ENCODE results near the gene CCDC69.
"Not testable (repeated sequence)": the region's sequence is repeated elsewhere in the genome, so short reads cannot be mapped to it uniquely, and the experiment has no call there.

CCDC69 gene

GRCh38 chr5:151248651-151249050, 24.8 kb upstream of the CCDC69 start:
- H3K4me3 ChIP-seq (ENCODE audit: low read depth, low read length) = no peak overlapping the region
- DNase-seq (ENCODE audit: low read depth) = no peak
- no peak for TF ChIP-seq CTCF (IDR thresholded peaks at IDR 0.05; ENCODE audit: control insufficient read depth, extremely low read depth, insufficient read depth)

- H3K4me3 ChIP-seq (ENCODE audit: low read depth, low read length) = no peak overlapping the region
- no peak for DNase-seq (ENCODE audit: low read depth)
- TF ChIP-seq CTCF (IDR thresholded peaks at IDR 0.05; ENCODE audit: control insufficient read depth, extremely low read depth, insufficient read depth) = no peak
Measured at GRCh38 chr5:151245680-151246219, 21.9 kb upstream of the CCDC69 start.

DNA sequence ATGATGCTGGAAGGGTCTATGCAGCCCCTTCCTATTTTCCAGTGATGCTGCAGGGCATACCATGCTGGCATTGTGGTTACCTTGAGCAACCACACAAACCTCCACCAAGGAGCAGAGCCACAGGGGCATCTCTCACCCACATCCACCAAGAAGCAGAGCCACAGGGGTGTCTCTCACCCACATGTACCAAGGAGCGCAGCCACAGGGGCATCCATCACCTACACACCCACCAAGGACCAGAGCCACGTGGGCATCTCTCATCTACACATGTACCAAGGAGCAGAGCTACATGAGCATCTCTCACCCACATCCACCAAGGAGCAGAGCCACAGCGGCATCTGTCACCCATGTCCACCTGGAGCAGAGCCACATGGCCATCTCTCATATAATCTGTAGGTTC, 20.3 kb upstream of the CCDC69 start:
- TF ChIP-seq CTCF (IDR thresholded peaks at IDR 0.05; ENCODE audit: control insufficient read depth, extremely low read depth, insufficient read depth) = no peak
- no peak for DNase-seq (ENCODE audit: low read depth)
- H3K4me3 ChIP-seq (ENCODE audit: low read depth, low read length) = no peak overlapping the region

DNA sequence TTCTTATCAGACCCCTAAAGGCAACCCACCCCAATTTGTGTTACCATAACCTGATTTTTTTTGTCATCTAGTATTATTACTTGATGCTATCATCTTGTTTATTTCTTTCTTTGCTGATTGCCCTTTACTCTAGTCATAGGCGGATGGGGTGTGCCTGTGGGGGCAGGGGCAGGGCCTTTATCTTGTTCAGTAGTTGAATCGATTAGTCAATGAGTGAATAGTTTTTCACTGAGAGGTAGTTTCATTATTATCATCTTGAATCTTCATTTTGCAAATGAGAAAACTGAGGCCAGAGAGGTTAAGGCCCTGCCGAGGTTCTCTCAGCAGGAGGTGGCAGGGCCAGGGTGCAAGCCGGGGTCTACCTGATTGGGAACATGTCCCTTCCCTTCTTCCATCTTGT, 19.7 kb upstream of the CCDC69 start:
- DNase-seq (ENCODE audit: low read depth) = no peak
- H3K4me3 ChIP-seq (ENCODE audit: low read depth, low read length) = no peak overlapping the region
- TF ChIP-seq CTCF (IDR thresholded peaks at IDR 0.05; ENCODE audit: control insufficient read depth, extremely low read depth, insufficient read depth) = no peak

- no peak for TF ChIP-seq CTCF (IDR thresholded peaks at IDR 0.05; ENCODE audit: control insufficient read depth, extremely low read depth, insufficient read depth)
- no peak overlapping the region for H3K4me3 ChIP-seq (ENCODE audit: low read depth, low read length)
- no peak for DNase-seq (ENCODE audit: low read depth)
Measured at GRCh38 chr5:151243127-151243526, 19.2 kb upstream of the CCDC69 start.

DNA sequence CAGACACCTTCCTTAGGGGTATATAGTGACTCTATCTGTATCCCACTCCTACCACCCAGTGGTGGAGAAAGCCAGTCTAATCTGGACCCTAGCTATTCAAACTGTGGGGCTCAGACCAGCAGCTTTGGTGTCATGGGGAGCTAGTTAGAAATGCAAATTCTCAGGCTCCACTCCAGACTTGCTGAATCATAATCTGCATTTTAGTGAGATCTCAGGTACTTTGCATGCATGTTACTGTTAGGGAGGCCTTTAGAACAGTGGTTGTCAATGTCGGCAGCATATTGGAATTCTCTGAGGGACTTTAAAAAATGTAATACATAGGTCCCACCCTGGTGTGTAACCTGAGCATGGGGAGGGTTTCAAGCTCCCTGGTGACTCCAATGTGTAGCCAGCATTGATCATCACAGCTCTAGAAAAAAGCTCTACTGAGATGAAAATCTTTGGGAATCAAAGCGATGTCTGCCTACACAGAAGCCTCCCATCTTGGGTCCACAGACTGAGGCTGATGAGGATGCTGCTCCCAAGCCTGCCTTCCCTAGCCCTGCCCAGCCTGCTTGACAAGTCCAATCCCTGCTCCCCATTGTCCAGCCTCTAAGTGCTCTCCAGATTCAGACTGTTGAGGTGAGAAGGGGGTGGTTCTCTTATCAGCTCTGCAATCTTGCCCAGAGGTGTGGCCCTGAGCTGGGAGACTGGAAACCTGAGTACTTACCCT, 17.2 kb upstream of the CCDC69 start:
- TF ChIP-seq CTCF (IDR thresholded peaks at IDR 0.05; ENCODE audit: control insufficient read depth, extremely low read depth, insufficient read depth) = no peak
- no peak overlapping the region for H3K4me3 ChIP-seq (ENCODE audit: low read depth, low read length)
- DNase-seq (ENCODE audit: low read depth) = no peak

DNA sequence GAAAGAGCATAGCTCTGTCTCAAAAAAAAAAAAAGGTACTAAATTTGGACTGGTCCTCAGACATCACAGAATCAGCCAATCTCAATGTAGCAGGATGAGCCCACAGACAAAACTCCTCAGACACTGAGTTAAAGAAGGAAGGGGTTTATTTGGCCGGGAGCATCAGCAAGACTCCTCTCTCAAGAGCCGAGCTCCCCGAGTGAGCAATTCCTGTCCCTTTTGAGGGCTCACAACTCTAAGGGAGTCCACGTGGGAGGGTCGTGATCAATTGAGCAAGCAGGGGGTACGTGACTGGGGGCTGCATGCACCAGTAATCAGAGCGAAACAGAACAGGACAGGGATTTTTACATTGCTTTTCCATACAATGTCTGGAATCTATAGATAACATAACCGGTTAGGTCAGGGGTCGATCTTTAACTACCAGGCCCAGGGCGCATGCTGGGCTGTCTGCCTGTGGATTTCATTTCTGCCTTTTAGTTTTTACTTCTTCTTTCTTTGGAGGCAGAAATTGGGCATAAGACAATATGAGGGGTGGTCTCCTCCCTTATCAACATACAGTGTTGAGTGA, 16.5 kb upstream of the CCDC69 start:
- H3K4me3 ChIP-seq (ENCODE audit: low read depth, low read length); DNase-seq (ENCODE audit: low read depth): not testable (repeated sequence)
